Measurements from ENCODE around the gene TMEM156.
"Not testable (repeated sequence)": the region's sequence is repeated elsewhere in the genome, so short reads cannot be mapped to it uniquely, and the experiment has no call there.

DNA sequence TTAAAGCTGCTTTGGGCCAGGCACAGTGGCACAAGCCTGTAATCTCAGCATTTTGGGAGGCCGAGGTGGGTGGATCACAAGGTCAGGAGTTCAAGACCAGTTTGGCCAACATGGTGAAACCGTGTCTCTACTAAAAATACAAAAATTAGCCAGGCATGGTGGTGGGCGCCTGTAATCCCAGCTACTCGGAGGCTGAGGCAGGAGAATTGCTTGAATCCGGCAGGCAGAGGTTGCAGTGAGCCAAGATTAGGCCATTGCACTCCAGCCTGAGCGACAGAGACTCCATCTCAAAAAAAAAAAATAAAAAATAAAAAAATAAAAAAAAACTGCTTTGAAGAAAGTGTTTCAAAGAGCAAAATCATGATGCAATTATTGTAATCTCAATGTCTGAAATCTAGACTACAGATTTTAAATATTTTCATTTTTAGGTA is 604 bp downstream of the TMEM156 start:
- TF ChIP-seq EZH2 (IDR thresholded peaks at IDR 0.05; ENCODE audit: borderline replicate concordance, low read length), result not testable (repeated sequence)
- TF ChIP-seq, protein P1, sequence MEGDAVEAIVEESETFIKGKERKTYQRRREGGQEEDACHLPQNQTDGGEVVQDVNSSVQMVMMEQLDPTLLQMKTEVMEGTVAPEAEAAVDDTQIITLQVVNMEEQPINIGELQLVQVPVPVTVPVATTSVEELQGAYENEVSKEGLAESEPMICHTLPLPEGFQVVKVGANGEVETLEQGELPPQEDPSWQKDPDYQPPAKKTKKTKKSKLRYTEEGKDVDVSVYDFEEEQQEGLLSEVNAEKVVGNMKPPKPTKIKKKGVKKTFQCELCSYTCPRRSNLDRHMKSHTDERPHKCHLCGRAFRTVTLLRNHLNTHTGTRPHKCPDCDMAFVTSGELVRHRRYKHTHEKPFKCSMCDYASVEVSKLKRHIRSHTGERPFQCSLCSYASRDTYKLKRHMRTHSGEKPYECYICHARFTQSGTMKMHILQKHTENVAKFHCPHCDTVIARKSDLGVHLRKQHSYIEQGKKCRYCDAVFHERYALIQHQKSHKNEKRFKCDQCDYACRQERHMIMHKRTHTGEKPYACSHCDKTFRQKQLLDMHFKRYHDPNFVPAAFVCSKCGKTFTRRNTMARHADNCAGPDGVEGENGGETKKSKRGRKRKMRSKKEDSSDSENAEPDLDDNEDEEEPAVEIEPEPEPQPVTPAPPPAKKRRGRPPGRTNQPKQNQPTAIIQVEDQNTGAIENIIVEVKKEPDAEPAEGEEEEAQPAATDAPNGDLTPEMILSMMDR (conservative IDR thresholded peaks at IDR 0.05 in 1 of 2, IDR thresholded peaks at IDR 0.05 in 1 of 2; ENCODE audit: extremely low read depth in 1 of 2, insufficient read depth in 1 of 2, low read depth in 1 of 2, low read length in 2 of 2), result not testable (repeated sequence)

All from mammary epithelial cell (primary cell).